Effector memory CD4-positive, alpha-beta T cell (primary cell): Measurements from ENCODE around the gene PACS1.
"Not testable (repeated sequence)": the region's sequence is repeated elsewhere in the genome, so short reads cannot be mapped to it uniquely, and the experiment has no call there.

ENCODE experiments used
- DNase-seq, 3 donors: peaks; one replicate each; pipeline ENCODE4 v3.0.0-alpha.2; 2020
- H3K27ac ChIP-seq: 2 replicates; pipeline ENCODE4 v1.7.0; 2013; ENCODE audit warnings: mild to moderate bottlenecking, low read length, moderate library complexity; ENCODE audit not compliant: insufficient read depth, poor library complexity, severe bottlenecking
- H3K27me3 ChIP-seq: replicated peaks from 2 replicates; pipeline ENCODE4 v1.7.0; 2013; ENCODE audit warnings: mild to moderate bottlenecking, low read length; ENCODE audit not compliant: insufficient read depth, control insufficient read depth, poor library complexity, severe bottlenecking
- H3K36me3 ChIP-seq: 2 replicates; pipeline ENCODE4 v1.7.0; 2013; ENCODE audit warnings: mild to moderate bottlenecking, low read length, moderate library complexity; ENCODE audit not compliant: control insufficient read depth, insufficient read depth
- H3K4me1 ChIP-seq: 2 replicates; pipeline ENCODE4 v1.7.0; 2013; ENCODE audit warnings: low read length, mild to moderate bottlenecking; ENCODE audit not compliant: control insufficient read depth, insufficient read depth, poor library complexity, severe bottlenecking
- H3K4me3 ChIP-seq: 2 replicates; pipeline ENCODE4 v1.7.0; 2013; ENCODE audit warnings: low read length, low read depth, mild to moderate bottlenecking; ENCODE audit not compliant: insufficient read depth, poor library complexity, severe bottlenecking
- H3K9me3 ChIP-seq: 2 replicates; pipeline ENCODE4 v1.7.0; 2013; ENCODE audit warnings: mild to moderate bottlenecking, low read length, moderate library complexity; ENCODE audit not compliant: control insufficient read depth

PACS1 gene

GRCh38 chr11:66239998-66240780 lies 170.1 kb downstream of the PACS1 start:
- no peak overlapping the region for H3K4me3 ChIP-seq
- no peaks in the 10 kb centered on the region for H3K9me3 ChIP-seq
- no peaks in the 10 kb centered on the region for H3K27me3 ChIP-seq
- H3K4me1 ChIP-seq, result no peaks in the 10 kb centered on the region
- DNase-seq, result no peak
- peaks cover 81% of the 10 kb centered on the region for H3K36me3 ChIP-seq
- H3K27ac ChIP-seq, result peak overlapping the region; percentile 28

- H3K27ac ChIP-seq, result no peak overlapping the region
- H3K36me3 ChIP-seq, result peaks cover 75% of the 10 kb centered on the region
- no peaks in the 10 kb centered on the region for H3K4me1 ChIP-seq
- no peaks in the 10 kb centered on the region for H3K9me3 ChIP-seq
- no peaks in the 10 kb centered on the region for H3K27me3 ChIP-seq
- DNase-seq, result no peak
- no peak overlapping the region for H3K4me3 ChIP-seq
Observed at GRCh38 chr11:66240781-66241136, 170.7 kb downstream of the PACS1 start.

- no peaks in the 10 kb centered on the region for H3K27me3 ChIP-seq
- H3K4me1 ChIP-seq, result no peaks in the 10 kb centered on the region
- no peaks in the 10 kb centered on the region for H3K9me3 ChIP-seq
- peaks cover 75% of the 10 kb centered on the region for H3K36me3 ChIP-seq
- DNase-seq, result no peak
- H3K27ac ChIP-seq, result no peak overlapping the region
- H3K4me3 ChIP-seq, result no peak overlapping the region
Observed at GRCh38 chr11:66242095-66242765, 172.2 kb downstream of the PACS1 start.

- H3K4me1 ChIP-seq, result no peaks in the 10 kb centered on the region
- H3K27ac ChIP-seq, result peak overlapping the region; percentile 8
- no peak for DNase-seq
- H3K4me3 ChIP-seq, result no peak overlapping the region
- H3K36me3 ChIP-seq, result peaks cover 70% of the 10 kb centered on the region
- no peaks in the 10 kb centered on the region for H3K9me3 ChIP-seq
- H3K27me3 ChIP-seq, result no peaks in the 10 kb centered on the region
Observed at GRCh38 chr11:66243782-66244535, 173.9 kb downstream of the PACS1 start.

- Histone ChIP-seq H3K4me3 (no peak overlapping the region), H3K9me3 (no peaks in the 10 kb centered on the region), H3K36me3 (peaks cover 40% of the 10 kb centered on the region), H3K27ac (no peak overlapping the region), H3K4me1 (no peaks in the 10 kb centered on the region), H3K27me3 (no peaks in the 10 kb centered on the region)
- DNase-seq, result no peak
Observed at GRCh38 chr11:66247295-66247694, 177.2 kb downstream of the PACS1 start.

GRCh38 chr11:66247801-66248200 lies 177.7 kb downstream of the PACS1 start:
- no peak for DNase-seq
- no peak overlapping the region for H3K4me3 ChIP-seq
- no peak overlapping the region for H3K27ac ChIP-seq
- H3K27me3 ChIP-seq, result no peaks in the 10 kb centered on the region
- peaks cover 35% of the 10 kb centered on the region for H3K36me3 ChIP-seq
- no peaks in the 10 kb centered on the region for H3K4me1 ChIP-seq
- no peaks in the 10 kb centered on the region for H3K9me3 ChIP-seq

- H3K9me3 ChIP-seq, result no peaks in the 10 kb centered on the region
- no peak for DNase-seq
- no peaks in the 10 kb centered on the region for H3K27me3 ChIP-seq
- no peaks in the 10 kb centered on the region for H3K4me1 ChIP-seq
- no peak overlapping the region for H3K4me3 ChIP-seq
- H3K27ac ChIP-seq, result no peak overlapping the region
- peaks cover 24% of the 10 kb centered on the region for H3K36me3 ChIP-seq
Observed at GRCh38 chr11:66248903-66249302, 178.8 kb downstream of the PACS1 start.

- H3K27ac ChIP-seq, result no peak overlapping the region
- H3K36me3 ChIP-seq, result peaks cover 12% of the 10 kb centered on the region
- DNase-seq, result no peak
Observed at GRCh38 chr11:66251809-66252208, 181.7 kb downstream of the PACS1 start.

GRCh38 chr11:66253081-66253480 lies 183.0 kb downstream of the PACS1 start:
- H3K36me3 ChIP-seq, DNase-seq, H3K4me1 ChIP-seq, H3K27me3 ChIP-seq, H3K27ac ChIP-seq, H3K9me3 ChIP-seq, H3K4me3 ChIP-seq: not testable (repeated sequence)

More at GRCh38 chr11:66251809-66252208, 181.7 kb downstream of the PACS1 start:
- Histone ChIP-seq H3K9me3 (no peaks in the 10 kb centered on the region), H3K4me3 (no peak overlapping the region), H3K4me1 (peaks cover 6% of the 10 kb centered on the region), H3K27me3 (no peaks in the 10 kb centered on the region)

- peaks cover 14% of the 10 kb centered on the region for H3K4me1 ChIP-seq
- H3K27ac ChIP-seq, result peak overlapping the region; percentile 98
- H3K36me3 ChIP-seq, result peaks cover 21% of the 10 kb centered on the region
- DNase-seq, result no peak
- H3K4me3 ChIP-seq, result peak overlapping the region; percentile 95
- no peaks in the 10 kb centered on the region for H3K27me3 ChIP-seq
- H3K9me3 ChIP-seq, result no peaks in the 10 kb centered on the region
Observed at GRCh38 chr11:66258473-66258893, 188.4 kb downstream of the PACS1 start.
